CD4-positive, alpha-beta T cell treated with Interleukin-21 for 1 hour (primary cell): ENCODE measurements around the gene TTC39C.

ENCODE experiments used
- DNase-seq: peaks from one replicate; pipeline ENCODE4 v3.0.0-alpha.2; 2020

Gene TTC39C

DNA sequence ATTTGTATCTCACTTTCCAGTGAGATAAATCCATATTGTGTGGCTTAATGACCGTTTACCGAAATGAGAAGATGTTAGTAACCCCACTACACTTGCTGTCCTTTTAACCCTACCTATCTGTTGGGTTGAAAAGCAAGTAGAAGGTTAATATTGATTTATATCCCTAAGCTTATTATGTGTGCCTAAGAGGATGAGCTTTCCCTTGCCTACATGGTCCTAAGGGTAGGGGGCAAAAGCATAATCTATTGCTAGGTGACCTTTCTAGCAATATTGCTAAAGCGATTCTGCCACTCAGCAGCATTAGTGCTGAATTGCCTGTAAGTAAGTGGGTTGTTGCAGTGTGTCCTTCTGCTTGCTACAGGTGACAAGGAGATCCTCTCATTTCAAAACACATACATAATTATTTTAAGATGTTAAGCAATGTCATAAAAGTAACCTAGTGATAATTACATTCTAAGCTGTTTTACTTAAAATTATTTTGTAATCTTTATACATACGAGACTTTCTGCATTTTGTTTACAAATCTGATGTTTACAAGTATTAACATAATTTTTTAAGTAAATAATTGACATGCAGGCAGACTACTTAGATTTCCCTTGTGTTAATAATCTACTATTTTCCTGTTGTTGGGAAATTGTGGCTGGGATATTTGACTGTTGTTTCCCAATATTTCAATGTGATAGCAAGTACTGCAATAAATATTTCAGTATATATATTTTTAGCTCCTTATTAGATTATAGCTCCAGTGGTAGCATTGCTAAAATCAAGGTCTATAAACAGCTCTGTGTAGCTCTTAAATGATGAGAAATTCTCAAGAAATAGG lies 75.2 kb downstream of the TTC39C start:
- no peak for DNase-seq

GRCh38 chr18:24090876-24091275 lies 76.3 kb downstream of the TTC39C start:
- no peak for DNase-seq

GRCh38 chr18:24094561-24094960 lies 80.0 kb downstream of the TTC39C start:
- DNase-seq, result no peak

- DNase-seq, result no peak
Observed at GRCh38 chr18:24095976-24096375, 81.4 kb downstream of the TTC39C start.

- no peak for DNase-seq
Observed at GRCh38 chr18:24103320-24104021, 88.9 kb downstream of the TTC39C start.

GRCh38 chr18:24104486-24104885 lies 89.9 kb downstream of the TTC39C start:
- no peak for DNase-seq

GRCh38 chr18:24108641-24109040 lies 94.1 kb downstream of the TTC39C start:
- DNase-seq, result no peak

DNA sequence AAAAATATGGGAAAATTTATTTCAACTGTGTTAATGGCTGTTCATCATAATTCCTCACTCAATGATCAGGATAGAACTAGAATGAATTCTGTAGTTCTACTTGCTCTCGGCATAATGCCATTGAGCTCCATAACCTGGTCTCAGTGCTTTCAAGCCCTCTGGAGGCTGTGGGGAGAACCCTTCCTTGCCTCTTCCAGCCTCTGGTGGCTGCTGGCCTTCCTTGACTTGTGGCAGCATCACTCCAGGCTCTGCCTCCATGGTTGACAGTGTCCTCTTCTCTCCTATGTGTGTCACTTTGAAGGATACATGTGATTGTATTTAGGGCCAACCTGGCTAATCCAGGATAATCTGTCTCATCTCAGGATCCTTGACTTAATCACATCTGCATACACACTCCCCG lies 97.4 kb downstream of the TTC39C start:
- no peak for DNase-seq

GRCh38 chr18:24112464-24112863 lies 97.9 kb downstream of the TTC39C start:
- DNase-seq, result no peak

- DNase-seq, result no peak
Observed at GRCh38 chr18:24112874-24113615, 98.5 kb downstream of the TTC39C start.

DNA sequence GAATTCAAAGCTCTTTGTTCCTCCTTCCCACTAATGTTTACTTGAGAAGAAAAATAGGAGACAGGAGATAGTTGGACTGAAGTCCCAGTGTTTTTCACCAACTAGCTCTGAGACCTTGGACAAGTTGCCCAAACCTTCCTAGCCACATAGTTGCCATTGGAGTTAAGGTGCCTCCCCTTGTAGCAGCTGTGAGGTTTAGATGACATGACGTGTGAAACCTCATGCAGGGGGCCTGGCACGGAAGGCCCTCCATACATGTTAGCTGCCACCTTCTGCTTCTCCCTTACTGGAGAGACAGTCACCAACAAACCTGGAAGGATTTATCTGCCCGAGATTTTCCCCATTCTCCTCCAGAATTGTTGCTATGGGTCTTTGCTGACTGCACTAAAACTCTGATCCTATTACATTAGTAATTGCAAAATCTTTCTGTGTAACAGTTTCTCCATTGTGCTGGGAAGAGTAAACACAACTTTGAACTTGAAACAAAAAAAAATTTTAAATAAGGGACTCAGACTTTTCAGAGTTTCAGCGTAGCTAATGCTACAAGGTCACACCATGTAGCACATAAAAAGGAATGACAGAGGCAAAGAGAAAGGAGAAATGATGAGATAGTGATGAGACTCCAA lies 100.5 kb downstream of the TTC39C start:
- no peak for DNase-seq

DNA sequence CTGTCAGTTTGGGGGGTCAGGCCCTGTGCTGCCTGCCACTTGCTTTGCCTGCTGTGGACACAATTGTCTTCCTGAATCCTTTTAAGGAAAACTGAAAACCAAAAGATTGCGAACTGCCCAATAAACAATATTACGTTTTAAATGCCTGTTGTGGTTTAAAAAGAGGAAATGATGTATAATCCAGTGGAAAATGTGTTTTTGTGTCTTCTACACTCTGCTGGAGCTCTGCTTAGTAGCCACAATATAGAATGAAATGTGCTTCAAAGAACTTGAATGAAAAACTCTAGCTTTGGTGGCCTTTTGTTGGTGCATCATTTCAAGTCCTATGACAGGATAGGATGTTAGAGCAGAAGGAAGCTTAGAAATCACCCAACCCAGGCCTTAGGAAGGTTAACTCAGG lies 101.1 kb downstream of the TTC39C start:
- DNase-seq, result no peak

GRCh38 chr18:24118750-24119577 lies 104.4 kb downstream of the TTC39C start:
- DNase-seq, result peak; percentile 82

- DNase-seq, result no peak
Observed at GRCh38 chr18:24120676-24121075, 106.1 kb downstream of the TTC39C start.

GRCh38 chr18:24121625-24122024 lies 107.1 kb downstream of the TTC39C start:
- DNase-seq, result no peak

- no peak for DNase-seq
Observed at GRCh38 chr18:24126155-24126961, 111.8 kb downstream of the TTC39C start.

DNA sequence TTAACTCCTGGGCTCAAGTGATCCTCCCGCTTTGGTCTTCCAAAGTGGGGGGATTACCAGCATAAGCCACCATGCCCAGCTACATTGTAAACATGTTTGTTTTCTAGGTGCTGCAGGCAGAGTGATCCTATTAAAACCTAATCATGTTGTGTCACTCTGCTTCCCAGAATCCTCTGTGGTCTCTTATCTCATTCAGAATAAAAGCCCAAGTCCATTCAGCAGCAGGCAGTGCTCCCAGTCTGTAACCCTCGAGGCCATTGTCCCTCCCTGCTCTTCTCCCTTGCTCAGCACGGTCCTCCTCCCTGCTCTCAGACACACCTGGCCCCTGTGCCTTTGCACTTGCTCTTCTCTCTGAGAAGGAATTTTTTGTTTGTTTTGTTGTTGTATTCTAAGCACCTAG lies 113.2 kb downstream of the TTC39C start:
- DNase-seq, result no peak

DNA sequence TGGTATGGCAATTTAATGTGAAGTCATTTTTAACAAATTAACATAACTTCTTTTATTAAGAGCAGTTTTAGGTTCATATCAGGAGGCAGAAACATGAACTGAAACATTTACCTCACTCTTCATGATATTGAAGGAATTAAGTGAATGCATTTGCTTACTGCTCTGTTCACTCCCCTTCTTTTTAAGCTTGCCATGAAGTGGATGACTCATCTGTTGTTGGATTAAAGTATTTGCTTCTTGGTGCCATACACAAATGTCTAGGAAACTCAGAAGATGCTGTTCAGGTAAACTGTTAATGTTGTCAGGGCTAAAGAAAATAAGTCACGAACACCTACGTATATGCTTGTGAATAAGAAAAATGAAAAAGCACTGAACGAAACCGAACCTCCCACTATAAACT lies 114.1 kb downstream of the TTC39C start:
- no peak for DNase-seq

DNA sequence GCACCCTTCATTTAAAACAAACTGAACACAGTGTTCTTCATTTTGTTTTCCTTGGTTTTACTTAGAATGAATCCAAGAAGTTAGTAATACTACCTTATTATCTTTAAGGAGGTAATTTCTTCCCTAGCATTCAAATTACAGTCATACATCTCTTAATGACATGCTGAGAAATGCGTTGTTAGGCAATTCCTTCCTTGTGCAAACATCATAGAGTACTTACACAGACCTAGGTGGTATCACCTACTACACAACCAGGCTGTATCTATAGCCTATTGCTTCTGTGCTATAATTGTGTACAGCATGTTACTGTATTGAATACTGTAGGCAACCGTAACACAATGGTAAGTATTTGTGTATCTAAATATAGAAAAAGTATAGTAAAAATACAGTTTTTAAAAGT lies 115.9 kb downstream of the TTC39C start:
- DNase-seq, result no peak

DNA sequence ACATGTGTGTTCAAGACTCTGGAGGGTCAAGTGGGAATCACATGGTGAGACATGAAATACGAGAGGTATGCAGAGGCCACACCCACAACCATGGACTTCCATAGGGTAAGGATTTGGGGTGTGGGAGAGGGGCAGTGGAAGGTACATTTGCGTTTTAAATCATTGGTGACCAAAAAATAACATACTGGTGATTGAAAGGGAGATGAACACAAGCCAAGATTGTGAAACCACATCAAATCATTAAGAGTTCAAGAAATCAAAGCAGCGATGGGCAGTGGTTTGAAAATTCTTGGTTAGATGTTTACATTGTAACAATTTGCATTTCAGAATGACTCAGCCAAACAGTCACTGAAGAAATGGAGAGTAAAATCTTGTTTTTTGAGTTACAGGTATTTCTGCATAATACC lies 122.4 kb downstream of the TTC39C start:
- peak; percentile 7 for DNase-seq

- DNase-seq, result no peak
Observed at GRCh38 chr18:24138409-24138788, 123.8 kb downstream of the TTC39C start.
